Left hindlimb (tissue), 1 donor: Measurements from ENCODE around the gene MAPK11.
A peak's percentile ranks its signal among the peaks of the same experiment; 100 is the strongest.

Experiments used
- DNase-seq: peaks from one replicate; pipeline ENCODE4 v3.0.0-alpha.2; 2018

Gene MAPK11

GRCh38 chr22:50246242-50247175, 23.7 kb downstream of the MAPK11 start:
- DNase-seq, result no peak

DNA sequence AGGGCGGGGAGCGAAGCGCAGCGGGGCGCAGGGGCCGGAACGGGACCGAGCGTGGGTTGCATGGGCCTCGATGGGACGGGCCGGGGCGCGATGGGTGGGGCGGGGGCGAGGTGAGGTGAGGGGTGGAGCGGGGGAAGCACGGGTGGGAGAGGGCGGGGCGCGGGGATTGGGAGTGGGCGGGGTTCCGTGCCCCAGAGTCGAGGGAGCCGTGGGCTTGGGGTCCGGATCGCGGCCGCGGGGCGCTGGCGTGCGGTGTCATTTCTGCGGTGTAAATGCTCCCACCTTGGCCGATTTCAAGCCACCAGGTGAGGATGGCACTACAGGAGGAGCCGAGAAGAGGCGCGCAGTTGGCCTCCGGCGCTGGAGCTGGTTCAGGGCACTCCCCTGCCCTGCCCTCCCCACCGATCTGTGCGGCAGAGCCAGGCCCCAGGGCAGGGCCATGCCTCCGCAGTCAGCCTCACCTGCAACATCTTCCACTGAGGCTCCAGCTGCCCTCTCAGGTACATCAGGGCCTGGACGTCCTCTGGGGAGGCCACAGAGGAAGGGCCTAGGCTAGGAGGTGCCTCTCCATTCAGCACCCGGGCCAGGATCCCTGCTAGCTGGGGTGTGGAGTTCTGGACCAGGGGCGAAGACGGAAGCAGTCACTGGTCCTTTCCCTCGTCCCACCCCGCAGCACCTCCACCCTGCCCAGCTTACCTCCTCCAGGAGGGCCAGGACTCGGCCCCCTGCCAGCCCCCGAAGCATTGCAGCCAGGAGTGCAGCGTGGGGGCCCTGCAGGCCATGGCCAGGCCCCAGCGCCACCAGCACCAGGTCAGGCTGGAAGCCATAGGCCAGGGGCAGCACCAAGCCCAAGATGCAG, 24.7 kb downstream of the MAPK11 start:
- DNase-seq, result no peak

DNA sequence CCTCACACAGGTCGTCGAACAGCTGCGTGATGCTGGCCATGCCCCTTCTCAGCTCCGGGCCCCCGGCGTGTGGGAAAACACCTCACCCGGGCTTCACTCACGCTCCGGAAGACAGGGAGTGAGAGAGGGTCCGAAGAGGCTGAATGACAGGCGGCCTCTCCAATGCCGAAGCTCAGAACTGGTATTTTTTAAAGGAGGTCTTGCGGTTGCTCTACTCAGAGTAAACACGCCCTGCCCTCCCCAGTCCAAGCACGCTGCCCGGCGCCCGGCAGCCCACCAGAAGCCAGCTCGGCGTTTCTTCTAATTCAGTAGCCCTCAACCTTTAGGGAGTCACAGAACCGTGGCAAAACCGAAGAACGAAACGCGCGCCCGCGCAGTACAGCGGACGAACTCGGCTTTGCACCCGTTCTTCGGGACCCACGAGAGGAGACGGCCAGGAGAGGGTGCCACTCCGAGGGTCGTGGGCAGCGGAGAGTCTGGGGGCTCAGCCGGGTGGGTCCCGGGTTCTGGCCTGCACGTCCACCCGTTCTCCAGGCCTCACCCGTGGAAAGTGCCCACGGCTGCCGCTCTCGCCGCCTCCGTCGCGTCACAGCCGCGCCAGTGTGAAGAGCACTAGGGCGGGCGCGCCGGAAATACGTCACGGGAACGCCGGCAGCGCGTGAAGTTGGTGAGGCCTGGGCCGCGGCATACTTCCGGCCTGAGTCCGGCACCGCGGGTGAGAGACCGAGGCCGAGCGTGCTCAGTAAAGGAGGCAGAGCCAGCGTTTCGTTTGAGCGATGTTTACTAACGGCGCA, 25.6 kb downstream of the MAPK11 start, which contains the start of gene TUBGCP6:
Gene TUBGCP6 (minus strand): TSS at position 604 of the 794 bp plus-strand sequence. CDS start 564 bp downstream, at position 40.
- DNase-seq, result peak; percentile 93

DNA sequence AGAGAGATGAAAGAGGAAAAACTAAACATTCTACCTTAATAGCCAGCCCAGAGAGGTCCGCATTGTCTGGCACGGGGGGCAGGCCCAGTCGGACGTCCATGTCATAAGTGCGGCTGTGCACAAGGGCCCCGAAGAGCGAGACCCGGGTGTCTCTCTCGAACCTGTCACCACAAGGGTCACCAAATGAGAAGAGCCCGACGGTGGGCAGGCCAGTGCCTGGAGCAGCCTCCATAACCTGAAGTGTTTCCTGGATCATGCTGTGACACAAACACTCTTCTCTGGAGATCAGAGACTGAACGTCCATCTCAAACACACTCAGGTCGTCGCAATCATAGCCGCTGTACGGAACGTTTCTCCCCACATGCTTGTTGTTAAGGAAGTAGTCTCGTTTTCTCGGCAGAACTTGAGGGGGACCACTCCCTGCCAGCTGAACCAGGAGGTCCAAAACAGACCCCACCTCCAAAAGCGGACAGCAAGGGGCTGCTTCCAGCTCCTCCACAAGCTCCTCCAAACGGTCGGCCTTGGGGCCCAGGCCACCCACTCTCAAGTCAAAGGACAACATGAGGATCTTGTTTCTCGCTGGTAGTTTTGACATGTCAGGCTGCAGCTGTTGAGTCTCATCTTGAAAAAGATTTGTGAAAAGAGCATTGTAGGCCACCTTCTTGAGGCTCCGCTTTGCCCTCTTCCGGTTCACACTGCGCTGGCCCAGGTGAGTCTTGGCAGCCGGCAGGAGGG, 26.3 kb downstream of the MAPK11 start:
- DNase-seq, result no peak

- DNase-seq, result no peak
These were observed 27.7 kb downstream of the MAPK11 start for GRCh38 chr22:50242406-50242949.

- no peak for DNase-seq
These were observed 31.4 kb downstream of the MAPK11 start for GRCh38 chr22:50238755-50239154.

DNA sequence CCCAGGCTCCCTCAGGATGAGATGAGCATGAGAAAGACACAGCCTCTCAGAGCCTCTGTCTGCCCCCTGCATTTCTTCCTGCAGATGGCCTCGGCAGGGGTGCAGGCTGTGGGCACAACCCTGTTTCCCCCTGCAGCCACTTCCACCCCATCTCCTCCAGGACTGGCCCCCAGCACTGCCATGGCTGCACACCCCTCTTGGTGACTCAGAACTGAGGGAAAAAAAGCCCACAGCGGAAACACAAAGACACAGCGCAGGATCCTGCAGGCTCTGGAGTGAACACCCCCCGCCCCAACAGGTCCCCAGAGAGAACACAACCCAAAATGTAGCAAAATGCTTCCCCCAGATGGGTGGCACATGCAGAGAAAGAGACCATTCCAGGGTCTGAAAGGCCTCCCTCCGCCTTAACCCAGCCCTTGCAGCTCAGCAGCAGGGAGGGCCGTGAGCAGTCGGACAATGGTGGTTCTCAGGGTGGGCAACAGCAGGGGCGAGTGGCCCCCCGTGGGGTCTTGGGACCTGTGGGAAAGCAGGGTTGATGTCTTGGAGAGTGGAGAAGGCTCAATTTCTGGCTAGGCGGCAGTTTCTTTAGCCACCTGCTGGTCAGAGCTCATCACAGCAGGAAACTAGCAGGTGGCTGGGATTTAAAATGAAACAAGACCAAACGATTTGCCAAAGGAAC, 33.3 kb downstream of the MAPK11 start:
- DNase-seq, result peak; percentile 29

DNA sequence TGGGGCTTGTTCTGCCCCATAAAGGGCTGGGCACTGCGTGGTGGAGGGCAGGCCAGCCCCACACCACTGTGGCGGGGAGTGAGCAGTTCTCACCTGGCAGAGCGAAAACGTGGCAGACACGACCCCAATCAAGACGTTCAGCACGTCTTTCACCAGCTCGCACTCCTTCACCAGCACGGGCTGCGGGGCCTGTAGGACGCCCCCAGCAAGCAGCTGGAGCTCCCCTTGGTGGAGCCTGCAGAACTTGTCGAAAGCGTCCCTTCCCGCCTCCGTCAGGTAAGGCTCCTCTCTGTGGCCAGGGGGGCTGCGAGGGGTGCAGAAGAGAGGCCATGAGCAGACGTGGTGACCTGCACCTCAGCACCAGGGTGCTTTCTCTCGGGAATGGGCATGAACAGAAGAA, 37.0 kb downstream of the MAPK11 start:
- peak; percentile 20 for DNase-seq

- no peak for DNase-seq
These were observed 37.6 kb downstream of the MAPK11 start for GRCh38 chr22:50232481-50233151.

- DNase-seq, result peak; percentile 16
These were observed 40.8 kb downstream of the MAPK11 start for GRCh38 chr22:50229370-50229769.

DNA sequence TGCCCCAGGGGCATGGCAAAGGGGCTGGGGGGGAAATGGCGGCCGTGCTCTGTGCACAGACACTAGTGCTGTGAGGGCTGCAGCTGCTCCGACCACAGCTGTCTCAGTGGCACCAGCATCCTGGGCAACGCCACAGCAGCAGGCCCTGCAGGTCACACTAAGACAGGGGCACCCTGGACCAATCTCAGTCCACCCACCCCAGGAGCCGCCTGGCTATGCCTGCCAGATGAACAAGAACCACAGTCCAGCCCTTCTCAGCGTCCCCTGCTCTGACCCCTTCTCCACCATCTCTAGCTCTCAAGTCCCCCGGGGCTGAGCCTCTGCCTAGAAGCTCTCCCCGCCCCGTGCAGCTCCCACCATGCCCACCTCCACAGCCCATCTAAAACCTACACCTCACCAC, 41.8 kb downstream of the MAPK11 start:
- peak; percentile 28 for DNase-seq

DNA sequence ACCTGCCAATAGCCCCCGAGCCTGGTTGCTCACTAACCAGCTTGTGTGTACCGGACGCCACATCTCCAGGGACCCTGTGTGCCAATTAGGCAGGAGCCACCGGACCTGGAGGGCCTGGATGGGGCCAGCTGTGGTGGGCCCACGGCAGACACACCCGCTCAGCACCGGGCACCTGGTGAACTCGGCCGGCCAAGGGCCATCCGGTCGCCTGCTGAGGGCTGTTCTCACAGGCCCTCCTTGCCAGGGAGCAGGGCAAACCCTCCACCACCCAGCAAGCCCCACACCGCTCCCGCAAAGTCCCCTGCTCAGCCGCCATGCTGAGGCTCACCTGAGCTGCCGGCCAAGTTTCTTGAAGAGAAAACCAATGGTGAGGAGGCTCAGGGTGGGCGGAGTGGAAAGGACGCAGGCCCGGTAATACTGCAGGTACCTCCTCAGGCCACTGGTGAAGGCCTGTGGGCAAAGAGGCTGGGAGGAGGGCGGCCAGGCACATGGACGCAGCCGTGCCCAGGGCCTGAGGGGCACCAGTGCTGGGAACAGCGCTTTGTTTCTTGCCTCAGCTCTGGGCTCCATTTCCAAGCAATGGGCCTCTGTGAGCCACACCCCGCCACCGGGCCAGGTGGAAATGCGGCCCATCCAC, 42.5 kb downstream of the MAPK11 start:
- DNase-seq, result peak; percentile 35

DNA sequence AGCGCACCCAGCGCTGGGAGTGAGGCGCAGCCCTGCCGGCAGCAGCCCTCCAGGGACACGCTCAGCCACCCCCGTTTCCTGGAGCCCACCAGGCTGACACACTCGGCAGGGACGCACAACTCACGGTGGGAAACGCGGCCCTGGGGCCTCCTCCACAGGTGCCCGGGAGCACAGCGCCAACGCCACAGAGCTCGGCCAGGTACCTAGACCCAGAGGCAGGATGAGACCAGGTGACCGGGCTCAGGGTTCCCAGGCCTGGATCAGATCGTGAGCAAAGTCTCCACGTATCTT, 43.4 kb downstream of the MAPK11 start:
- no peak for DNase-seq

DNA sequence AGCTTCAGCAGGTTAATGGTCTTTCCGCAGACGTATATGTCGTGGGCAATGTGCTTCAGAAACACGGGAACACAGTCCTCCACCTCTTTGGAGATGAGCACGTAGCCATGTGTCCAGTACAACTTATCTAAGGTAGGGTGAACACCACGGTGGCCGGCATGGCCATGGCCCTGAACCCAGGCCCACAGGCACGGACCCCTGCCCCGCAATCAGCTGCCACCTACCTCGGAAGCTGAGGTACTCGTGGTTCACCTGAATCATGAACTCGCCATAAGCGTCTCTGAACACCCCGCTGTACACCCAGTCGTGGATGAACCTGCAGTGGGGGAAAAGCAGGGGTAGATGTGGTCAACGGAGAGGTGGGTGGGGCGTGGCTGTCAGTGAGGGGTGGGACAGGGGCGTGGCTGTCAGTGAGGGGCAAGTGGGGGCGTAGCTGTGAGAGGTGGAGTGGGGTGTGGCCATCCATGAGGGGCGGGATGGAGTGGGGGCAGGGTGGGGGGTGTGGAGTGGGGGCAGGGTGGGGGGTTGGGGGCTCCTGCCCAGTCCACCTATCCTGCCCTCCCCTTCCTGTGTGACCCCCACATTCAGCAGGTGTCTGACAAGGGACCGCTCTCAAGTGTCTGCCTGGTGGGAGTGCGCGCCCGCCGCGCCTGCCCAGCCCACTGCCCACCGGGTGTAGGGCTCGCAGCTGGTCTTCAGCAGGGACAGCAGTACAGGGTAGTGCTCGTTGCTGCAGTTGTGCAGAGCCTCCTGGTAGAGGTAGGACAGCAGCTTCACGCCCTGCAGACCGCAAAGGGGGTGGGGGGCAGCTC, 43.9 kb downstream of the MAPK11 start:
- DNase-seq, result peak; percentile 22

DNA sequence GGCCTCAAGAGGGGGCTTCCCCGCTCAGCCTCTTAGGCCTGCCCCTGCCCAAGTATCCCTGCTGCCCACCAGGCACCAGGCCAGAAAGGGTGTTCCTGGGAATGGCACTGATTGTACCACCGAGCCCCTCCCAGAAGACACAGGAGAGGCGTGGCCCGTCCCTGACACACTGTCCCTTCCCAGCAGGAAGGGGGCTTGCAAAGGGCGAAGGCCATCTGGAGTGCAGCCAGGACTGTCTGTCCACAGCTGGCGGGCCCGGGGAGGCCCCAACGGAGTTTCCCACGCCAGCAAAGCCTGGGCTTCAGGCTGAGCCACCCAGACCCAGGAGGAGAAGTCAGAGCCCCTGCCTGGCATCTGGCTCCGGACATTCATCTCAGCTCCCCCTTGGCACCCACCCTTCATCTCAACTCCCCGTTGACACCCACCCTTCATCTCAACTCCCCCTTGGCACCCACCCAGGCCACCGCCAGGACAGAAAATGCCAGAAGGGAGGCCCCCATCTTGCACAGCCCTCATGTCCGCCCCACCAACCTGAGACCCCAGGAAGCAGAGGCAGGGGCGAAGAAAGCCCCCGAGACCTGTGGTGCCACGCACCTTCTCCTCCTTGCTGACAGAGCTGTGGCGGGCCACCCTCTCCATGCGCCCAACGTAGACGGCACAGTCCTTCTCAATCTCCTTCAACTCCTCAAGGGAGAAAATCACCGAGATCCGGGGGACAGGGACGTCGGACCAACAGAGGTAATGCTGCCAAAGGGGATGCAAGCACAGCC, 44.8 kb downstream of the MAPK11 start:
- DNase-seq, result peak; percentile 26

GRCh38 chr22:50224071-50224470, 46.1 kb downstream of the MAPK11 start:
- no peak for DNase-seq

- DNase-seq, result peak; percentile 10
These were observed 47.7 kb downstream of the MAPK11 start for GRCh38 chr22:50222508-50222907.
